Stimulated activated CD8-positive, alpha-beta memory T cell treated with anti-CD3 and anti-CD28 coated beads, Interleukin-15, amount 100 ng/mL, for 24 hours (primary cell): ENCODE data around the gene TPGS1.
A peak's percentile ranks its signal among the peaks of the same experiment; 100 is the strongest.

Experiments used
- DNase-seq: peaks from one replicate; pipeline ENCODE4 v3.0.0-alpha.2; 2020; ENCODE audit warnings: low read depth

Gene TPGS1

DNA sequence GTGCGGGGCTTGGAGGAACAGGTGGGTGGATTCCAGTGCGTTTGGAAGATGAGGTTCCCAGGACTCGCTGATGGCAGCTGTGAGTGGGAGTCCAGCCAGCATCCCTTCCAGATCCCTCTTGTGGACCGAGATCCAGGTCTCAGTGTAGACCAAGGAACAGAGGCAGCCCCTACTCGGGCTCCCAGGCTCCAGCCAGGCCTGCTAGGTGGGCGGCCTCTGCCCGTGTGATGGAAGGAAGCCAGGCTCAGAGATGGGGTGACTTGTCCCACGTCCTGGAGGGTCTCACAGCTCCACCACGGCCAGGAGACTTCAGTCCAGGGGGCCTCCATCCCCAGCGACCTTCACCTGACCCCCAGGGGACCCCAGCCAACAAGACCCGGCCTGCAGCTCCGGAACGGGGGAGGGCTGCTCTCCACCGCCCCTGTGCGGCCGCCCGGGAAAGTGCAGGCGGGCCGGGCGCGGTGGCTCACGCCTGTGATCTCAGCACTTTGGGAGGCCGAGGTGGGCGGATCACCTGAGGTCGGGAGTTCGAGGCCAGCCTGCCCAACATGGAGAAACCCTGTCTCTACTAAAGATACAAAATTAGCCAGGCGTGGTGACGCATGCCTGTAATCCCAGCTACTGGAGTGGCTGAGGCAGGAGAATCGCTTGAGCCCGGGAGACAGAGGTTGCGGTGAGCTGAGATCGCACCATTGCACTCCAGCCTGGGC lies 11.7 kb upstream of the TPGS1 start:
- no peak for DNase-seq

DNA sequence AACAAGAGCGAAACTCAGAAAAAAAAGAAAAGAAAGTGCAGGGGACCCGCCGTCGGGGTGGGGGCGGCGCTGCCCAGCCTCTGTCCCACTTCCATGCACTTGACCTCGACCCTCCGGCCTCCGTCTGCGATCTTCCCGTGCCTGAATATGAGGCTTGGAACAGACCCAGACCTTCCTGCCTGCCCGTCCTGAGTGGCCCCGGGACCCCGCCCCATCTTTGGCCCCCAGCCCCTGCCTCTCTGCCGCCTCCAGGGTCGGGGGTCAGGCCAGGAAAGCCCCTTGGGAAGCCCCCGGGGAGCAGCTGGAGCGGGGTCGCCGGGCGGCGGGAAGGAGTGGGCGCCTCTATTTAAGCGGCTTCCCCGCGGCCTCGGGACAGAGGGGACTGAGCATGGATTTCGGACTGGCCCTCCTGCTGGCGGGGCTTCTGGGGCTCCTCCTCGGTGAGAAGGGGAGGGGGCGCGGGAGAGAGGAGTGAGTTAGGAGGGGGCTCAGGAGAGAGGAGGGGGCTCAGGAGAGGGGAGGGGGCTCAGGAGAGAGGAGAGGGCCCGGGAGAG lies 11.1 kb upstream of the TPGS1 start, which contains the start of gene MADCAM1:
Gene MADCAM1 (plus strand): TSS at position 375 of the 554 bp plus-strand sequence. CDS start 14 bp downstream, at position 389.
- no peak for DNase-seq

DNA sequence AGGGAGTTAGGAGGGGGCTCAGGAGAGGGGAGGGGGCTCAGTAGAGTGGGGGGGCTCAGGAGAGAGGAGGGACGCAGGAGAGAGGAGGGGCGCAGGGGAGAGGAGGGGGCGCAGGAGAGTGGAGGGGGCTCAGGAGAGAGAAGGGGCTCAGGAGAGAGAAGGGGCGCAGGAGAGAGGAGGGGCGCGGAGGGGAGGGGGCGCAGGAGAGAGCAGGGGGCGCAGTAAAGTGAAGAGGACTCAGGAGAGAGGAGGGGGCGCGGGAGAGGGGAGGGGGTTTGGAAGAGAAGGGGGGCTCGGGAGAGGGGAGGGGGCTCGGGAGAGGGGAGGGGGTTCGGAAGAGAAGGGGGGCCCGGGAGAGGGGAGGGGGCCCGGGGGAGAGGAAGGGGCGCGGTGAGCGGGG lies 10.3 kb upstream of the TPGS1 start:
- DNase-seq = no peak

DNA sequence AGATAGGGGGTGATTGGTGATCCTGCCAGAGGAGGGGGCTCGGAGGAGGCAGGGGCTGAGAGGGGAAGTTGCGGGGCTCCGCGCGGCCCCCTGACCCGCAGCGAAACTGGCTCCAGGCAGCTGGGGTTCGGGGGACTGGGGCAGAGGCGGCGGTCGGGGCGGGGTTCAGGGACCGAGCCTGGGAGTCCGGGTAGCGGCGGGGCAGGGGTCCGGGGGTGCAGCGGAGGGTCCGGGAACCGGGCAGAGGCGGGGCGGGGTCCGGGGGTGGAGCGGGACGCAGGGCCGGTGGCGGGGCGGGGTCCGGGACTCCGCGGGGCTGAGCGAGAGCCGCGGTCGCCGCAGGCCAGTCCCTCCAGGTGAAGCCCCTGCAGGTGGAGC lies 9.8 kb upstream of the TPGS1 start:
- DNase-seq = no peak

DNA sequence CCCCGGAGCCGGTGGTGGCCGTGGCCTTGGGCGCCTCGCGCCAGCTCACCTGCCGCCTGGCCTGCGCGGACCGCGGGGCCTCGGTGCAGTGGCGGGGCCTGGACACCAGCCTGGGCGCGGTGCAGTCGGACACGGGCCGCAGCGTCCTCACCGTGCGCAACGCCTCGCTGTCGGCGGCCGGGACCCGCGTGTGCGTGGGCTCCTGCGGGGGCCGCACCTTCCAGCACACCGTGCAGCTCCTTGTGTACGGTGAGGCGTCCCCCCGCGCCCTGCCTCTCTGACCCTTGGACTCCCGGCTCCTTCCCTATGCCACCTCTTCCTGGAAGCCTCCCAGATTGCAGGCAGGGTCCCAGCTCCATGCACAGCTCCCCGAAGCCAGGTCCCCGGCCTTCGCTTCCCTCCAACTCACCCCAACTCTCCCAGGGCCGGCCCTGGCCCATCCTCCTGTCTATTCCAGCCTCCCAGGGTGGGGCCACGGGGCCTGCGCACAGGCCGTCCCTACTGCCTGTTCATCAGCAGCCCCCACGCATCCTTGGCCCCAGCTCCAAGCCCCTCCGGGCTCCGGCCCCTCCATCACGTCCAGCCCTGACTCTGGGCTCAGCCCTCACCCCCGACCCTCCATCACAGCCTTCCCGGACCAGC lies 9.3 kb upstream of the TPGS1 start:
- DNase-seq = no peak

GRCh38 chr19:498511-498891 lies 8.8 kb upstream of the TPGS1 start:
- no peak for DNase-seq

DNA sequence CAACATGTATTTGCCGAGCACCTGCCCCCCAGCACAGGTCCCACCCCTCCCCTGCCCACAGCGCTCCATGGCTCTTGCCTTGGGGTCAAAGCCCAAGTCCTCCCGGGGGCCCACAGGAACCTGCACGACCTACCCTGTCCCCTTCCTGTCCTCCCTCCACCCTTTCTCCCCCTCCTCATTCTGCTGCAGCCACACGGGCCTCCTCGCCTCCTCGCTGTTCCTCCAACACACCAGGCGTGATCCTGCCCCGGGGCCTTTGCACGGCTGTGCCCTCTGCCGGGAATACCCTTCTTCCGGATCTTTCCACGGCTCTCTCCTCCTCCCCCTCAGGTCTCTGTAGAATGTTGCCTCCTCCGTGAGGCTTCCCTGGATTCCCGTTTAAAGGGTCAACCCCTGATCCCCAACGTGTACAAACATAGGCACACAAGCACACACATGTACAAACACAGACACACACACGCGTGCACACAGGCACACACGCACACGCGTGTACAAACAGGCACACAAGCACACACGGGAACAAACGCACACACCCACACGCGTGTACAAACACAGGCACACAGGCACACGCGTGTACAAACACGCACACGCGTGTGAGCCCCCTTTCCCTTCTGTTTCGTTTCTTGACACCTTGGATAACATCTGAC lies 8.2 kb upstream of the TPGS1 start:
- no peak for DNase-seq

GRCh38 chr19:501646-502045 lies 5.7 kb upstream of the TPGS1 start:
- DNase-seq = no peak

DNA sequence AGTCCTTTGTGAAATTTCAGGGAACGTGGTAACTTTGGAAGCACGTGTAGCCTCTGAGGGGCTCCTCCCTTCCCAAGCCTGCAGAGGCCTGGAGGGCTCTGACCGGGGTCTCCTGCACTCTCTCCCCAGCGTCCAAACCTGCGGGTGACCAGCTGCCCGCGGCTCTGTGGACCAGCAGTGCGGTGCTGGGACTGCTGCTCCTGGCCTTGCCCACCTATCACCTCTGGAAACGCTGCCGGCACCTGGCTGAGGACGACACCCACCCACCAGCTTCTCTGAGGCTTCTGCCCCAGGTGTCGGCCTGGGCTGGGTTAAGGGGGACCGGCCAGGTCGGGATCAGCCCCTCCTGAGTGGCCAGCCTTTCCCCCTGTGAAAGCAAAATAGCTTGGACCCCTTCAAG lies 2.7 kb upstream of the TPGS1 start:
- DNase-seq = no peak

DNA sequence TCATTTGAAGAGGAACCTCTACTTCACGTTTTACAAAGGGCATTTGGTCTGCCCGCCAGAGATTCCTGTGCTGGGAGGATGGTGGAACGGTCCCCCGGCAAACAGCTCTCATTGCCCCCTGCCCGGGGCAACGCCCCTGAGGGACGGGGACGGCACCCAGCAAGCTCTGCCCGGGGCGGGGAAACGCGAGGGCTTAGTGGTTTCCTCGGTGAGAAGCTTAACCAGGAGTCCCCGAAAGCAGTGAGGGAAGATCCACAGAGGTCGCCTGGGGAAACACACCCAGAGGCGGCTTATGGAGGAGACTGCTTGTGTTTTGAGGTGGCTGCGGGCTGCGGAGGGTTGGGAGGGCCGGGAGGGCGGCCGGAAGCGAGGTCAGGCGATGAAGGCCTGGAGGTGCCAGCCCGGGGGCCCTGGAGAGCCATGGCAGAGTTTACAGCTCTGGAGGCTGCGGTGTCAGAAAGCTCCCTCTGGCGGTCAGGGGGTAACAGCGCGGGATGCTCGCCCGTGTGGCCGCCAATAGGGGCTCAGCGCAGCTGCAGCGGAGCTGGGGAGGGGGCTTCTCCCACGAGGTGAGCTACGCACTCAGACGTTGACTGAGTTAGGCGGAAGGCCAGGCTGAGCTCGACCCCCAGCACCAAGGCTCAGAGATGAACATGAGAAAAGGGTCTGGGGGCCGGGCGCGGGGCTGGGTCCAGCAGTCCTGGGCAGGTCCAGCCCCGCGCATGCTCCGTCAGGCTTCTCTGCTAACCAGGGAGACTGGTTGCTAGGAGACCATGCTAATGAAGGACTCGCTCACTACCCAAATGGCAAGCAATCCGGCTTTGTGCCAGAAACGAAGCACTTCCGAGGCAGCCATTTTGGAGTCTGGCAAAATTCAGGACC lies 652 bp upstream of the TPGS1 start:
- peak; percentile 82 for DNase-seq

- DNase-seq = no peak
These were observed 1.2 kb downstream of the TPGS1 start for GRCh38 chr19:508204-509150.

GRCh38 chr19:510606-511100 lies 3.4 kb downstream of the TPGS1 start:
- DNase-seq = peak; percentile 73

DNA sequence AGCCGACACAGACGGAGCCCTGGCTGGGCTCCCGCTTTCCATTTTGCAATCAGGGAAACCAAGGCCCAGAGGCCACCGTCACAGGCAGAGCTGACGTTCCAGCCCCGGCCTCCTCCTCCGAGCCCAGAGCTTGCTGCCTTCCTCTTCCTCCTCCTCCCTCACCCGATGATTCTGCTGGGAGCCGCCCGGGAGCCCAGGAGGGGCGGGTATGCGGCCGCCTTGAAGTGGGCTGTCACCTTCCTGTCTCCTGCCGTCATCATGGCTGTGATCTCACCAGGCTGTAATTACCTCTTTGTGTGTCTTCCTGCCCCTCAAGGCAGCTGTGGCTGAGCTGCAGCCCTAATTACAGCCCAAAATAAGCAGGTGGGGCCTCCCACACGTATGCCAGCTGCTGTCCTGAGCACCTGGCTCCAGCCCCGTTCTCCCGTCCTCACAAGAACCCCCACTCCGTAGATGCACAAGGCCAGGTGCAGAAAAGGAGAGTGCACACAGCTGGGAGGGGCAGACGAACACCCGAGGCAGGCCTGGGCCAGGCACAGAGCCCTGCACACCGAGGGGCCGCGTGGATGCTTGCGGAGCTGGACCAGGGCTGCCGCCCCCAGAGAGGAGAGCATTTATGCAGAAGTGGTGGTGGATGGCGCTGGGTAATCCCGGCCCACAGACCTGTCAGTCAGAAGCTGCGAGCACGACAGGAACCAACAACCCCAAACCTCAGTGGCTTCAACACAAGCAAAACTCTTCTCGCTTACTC lies 4.0 kb downstream of the TPGS1 start:
- peak; percentile 42 for DNase-seq

DNA sequence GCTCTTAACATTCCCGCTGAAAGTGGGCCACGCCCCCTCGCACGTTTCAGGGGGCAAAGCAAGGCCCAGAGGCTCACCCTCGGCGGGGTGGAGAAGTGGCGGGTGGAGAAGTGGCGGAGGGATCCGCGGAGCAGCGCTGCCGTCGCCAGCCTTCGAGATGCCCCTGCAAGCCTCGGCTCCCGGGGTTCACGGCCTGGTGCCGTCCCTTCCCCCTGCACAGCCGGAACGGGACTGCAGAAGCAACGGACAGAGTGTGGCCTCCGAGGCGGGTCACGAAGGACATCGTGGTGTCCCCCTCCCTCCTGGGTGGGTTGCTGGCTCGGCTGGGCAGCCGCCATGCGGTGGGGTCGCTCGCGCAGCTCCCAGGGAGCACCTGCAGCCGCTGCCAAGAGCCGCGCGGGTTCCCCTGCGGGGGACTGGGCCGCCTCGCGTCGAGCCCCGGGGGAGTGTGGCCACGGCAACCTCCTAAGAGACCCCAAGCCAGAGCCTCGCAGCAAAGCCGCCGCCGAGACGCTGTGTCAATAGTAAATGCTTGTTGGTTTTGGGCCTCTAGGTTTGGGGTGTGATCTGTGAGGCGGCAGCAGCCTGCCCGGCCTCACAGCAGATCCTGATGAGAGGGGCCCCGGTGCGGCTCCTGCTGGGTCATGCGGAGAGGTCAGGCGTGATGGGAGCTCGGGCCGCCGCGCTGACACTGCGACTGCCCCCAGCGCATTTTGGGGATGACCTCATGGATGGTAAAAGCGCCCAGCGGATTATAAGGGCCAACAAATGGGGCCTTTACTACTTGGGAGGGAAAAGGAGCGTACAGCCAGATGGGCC lies 5.5 kb downstream of the TPGS1 start:
- DNase-seq = no peak

- no peak for DNase-seq
These were observed 6.3 kb downstream of the TPGS1 start for GRCh38 chr19:513368-514165.

DNA sequence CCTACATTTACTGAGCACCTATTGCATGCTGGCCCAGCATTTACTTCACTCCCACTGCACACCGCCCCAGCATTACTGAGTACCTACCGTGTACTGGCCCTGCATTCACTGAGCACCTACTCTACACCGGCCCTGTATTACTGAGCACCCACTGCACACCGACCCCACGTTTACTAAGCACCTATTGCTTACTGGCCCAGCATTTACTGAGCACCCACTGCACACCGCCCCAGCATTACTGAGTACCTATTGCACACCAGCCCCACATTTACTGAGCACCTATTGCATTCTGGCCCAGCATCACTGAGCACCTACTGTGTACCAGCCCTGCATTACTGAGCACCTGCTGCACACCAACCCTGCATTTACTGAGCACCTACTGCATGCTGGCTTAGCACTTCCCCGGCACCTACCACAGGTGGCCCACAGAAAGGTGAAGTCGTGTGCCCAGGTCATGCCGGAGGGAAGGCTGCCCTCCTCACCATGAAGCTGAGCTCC lies 6.9 kb downstream of the TPGS1 start:
- DNase-seq = no peak

DNA sequence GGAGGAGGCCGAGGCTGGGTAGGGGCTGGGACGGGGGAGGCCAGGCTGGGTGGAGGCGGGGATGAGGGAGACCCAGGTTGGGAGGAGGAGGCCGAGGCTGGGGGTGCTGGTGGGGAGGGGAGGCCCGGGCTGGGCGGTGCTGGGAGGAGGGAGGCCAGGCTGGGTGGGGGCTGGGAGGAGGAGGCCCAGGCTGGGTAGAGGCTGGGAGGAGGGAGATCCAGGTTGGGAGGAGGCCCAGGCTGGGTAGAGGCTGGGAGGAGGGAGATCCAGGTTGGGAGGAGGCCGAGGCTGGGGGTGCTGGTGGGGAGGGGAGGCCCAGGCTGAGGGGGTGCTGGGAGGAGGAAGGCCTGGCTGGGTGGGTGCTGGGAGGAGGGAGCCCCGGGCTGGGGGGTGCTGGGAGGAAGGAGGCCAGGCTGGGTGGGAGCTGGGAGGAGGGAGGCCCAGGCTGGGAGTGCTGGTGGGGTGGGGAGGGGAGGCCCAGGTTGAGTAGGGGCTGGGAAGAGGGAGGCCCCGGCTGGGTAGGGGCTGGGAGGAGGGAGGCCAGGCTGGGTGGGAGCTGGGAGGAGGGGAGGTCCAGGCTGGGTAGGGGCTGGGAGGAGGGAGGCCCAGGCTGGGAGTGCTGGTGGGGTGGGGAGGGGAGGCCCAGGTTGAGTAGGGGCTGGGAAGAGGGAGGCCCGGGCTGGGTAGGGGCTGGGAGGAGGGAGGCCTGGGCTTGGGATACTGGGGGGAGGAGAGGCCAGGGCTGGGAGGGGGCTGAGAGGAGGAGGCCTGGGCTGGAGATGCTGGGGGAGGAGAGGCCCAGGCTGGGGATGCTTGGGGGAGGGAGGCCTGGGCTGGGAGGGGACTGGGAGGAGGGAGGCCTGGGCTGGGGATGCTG lies 10.7 kb downstream of the TPGS1 start:
- DNase-seq = no peak
